Stimulated activated CD8-positive, alpha-beta memory T cell treated with anti-CD3 and anti-CD28 coated beads, Interleukin-4, amount 100 ng/mL, for 24 hours (primary cell): ENCODE data around the gene RPF1.
"Not testable (repeated sequence)": the region's sequence is repeated elsewhere in the genome, so short reads cannot be mapped to it uniquely, and the experiment has no call there.

Experiments
- DNase-seq: peaks from one replicate; pipeline ENCODE4 v3.0.0-alpha.2; 2020; ENCODE audit warnings: low read depth

The RPF1 gene, protein sequence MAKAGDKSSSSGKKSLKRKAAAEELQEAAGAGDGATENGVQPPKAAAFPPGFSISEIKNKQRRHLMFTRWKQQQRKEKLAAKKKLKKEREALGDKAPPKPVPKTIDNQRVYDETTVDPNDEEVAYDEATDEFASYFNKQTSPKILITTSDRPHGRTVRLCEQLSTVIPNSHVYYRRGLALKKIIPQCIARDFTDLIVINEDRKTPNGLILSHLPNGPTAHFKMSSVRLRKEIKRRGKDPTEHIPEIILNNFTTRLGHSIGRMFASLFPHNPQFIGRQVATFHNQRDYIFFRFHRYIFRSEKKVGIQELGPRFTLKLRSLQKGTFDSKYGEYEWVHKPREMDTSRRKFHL

DNA sequence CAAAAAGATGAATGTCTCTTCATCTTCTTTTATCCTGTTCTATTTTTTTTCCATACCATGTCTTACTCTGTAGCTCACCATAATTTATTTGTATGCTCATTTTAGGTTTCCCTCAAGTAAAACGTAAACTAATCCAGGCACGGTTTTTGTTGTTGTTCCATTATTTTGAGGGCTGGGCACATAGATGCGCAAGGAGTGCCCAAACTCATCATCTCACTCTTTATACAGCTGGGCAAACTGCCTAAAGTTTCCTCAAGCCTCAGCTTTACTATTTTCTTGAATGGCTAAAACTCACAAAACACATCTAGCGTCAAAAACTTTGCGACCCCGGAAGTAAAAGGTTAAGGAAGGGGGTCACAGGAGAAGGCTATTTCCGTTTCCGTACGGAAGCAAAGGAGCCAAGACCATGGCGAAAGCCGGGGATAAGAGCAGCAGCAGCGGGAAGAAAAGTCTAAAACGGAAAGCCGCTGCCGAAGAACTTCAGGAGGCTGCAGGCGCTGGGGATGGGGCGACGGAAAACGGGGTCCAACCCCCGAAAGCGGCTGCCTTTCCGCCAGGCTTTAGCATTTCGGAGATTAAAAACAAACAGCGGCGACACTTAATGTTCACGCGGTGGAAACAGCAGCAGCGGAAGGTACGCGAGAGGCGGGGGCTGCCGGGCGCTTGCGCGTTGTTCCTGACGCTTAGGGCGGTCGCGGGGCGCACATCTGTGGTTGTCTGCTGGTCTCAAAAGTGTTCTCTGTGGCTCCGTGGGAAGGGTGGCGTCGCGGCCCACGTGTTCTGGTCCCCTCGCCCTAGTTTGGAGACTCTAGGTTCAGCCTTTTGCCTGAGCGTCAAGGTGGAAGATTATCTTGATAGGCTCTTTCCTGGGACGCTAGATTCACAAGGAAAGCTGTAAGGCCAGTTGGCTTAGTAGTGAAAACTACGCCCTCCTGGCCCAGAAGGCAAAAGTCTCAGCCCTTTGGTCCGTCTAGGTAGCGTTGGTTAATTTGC is at the start of gene RPF1:
RPF1 (plus strand) TSS at position 391 of the 993 bp plus-strand sequence; CDS start at position 407, 16 bp downstream.
- DNase-seq = peak; percentile 73

GRCh38 chr1:84430546-84430945 is 48.5 kb upstream of the RPF1 start:
- no peak for DNase-seq

GRCh38 chr1:84433258-84434080 is 45.6 kb upstream of the RPF1 start:
- peak; percentile 17 for DNase-seq

DNA sequence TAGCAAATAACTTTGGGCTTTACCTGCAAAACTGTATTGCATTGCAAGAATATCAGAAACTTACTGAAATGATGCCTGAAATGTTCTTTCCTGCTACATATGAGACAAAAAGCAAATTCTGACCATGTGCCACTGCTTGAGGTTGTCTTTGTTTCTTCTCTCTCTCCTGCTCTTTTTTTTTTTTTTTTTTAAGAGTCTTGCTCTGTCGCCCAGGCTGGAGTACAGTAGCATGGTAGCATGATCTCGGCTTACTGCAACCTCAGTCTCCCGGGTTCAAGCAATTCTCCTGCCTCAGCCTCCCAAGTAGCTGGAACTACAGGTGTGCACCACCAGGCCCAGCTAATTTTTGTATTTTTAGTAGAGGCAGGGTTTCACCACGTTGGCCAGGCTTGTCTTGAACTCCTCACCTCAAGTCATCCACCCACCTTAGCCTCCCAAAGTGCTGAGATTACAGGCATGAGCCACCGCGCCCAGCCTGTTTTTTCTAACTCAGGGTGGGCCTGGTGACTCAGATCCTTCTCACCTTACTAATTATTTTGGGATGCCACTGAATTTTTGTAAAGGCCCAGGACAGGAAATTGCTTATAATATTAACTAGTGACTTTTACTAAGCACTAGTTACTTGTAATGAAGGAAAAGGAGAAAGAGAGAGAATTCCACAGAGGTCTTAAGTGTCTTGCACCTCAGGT is 44.8 kb upstream of the RPF1 start:
- no peak for DNase-seq

DNA sequence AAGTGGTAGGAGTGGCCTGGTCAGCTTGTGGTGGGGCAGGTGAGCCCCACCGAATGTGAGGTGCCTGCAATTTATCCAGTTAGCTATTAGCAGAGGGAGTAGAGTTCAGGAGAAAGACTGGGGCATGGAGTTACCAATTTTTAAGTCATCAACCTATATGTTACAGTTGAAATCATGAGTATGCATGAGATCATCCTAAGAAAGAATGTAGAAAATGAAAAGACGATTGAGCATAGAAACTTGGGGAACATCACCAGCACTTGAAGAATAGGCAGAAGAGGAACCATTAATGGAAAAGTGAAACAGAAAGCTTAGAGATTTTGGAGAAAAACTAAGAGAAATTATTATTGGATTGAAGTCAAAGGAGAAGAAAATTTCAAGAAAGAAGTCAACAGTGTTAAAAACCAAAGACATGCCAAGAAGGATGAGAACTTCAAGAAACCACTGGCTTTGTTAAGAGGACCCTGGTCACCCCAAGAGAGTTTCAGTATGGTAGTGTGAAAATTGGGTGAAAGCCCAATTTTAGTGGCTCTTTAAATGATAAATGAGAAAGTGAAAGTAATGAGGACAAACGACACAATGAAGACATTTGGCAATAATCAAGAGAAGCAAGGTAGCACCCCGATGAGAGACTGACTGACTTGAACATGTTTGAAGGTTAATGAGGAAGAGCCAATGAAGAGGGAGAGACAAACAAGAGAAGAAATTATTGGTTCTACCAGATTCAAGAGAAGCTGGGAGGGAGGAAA is 44.1 kb upstream of the RPF1 start:
- DNase-seq = no peak

DNA sequence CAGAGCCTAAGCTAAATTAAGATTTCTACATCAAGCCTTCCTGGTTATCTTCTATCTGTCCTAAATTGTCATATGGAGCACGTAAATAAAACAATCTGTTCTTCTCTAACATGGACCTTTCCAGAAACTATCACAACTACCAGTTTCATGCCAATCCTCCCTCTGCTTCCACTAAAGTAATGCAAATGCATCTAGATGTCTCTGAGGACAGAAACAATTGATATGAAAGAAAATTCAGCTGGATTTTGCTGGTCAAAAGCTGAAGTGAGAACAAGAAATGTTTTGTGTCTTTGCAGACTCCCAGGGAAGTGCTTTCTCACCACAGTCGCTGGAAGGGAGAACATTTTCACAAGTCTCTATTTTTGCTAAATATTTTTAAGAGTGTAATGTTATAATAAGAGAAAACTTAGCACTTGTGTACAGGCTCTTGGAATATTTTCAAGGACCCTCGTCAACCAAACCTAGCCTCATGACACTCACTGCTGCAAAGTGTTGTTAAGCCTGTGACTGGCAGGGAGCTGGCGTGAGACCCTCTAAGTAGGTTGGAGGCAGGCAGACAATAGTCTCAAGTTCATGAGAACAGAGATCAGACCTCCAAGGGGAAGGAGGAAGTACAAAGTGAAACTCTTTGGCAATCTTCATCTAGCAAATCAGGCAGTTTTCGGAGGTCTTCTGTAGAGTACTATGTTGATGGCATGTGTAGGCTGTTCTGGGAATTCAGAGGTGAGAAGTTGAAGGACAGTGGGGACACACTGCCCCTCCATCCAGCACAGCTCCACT is 42.0 kb upstream of the RPF1 start:
- no peak for DNase-seq

- no peak for DNase-seq
These were observed 36.8 kb upstream of the RPF1 start for GRCh38 chr1:84442256-84442655.

DNA sequence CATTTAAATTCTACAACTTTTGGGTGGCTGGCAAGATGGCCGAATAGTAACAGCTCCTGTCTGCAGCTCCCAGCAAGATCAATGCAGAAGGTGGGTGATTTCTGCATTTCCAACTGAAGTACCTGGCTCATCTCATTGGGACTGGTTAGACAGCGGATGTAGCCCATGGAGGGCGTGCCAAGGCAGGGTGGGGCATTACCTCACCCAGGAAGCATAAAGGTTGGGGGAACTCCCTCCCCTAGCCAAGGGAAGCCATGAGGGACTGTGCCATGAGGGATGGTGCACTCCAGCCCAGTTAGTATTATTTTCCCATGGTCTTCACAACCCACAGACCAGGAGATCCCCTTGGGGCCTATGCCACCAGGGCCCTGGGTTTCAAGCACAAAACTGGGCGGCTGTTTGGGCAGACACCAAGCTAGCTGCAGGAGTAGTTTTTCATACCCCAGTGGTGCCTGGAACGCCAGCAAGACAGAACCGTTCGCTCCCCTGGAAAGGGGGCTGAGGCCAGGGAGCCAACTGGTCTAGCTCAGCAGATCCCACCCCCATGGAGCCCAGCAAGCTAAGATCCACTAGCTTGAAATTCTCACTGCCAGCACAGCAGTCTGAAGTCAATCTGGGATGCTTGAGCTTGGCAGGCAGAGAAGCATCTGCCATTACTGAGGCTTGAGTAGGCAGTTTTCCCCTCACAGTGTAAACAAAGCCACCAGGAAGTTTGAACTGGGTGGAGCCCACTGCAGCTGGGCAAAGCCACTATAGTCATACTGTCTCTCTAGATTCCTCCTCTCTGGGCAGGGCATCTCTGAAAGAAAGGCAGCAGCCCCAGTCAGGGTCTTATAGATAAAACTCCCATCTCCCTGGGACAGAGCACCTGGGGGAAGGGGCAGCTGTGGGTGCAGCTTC is 36.1 kb upstream of the RPF1 start:
- not testable (repeated sequence) for DNase-seq

GRCh38 chr1:84448704-84449103 is 30.4 kb upstream of the RPF1 start:
- DNase-seq = not testable (repeated sequence)

GRCh38 chr1:84450910-84451309 is 28.2 kb upstream of the RPF1 start:
- DNase-seq = no peak

GRCh38 chr1:84452436-84452835 is 26.6 kb upstream of the RPF1 start:
- no peak for DNase-seq

DNA sequence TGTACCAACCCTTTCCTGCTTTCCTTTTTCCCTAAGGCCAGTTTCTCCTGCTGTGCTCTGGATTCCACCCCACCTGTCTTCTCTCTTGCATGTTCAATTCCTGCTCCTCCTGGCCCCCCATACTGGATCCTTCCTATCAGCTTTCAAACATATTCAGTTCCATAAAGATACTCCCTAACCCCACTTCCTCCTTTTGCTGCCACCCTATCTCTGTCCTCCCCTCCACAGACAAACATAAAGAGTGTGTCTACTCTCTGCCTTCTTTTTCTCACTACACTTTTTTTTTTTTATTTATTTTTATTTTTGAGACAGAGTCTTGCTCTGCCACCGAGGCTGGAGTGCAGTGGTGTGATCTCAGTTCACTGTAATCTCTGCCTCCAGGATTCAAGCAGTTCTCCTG is 16.9 kb upstream of the RPF1 start:
- no peak for DNase-seq

GRCh38 chr1:84467298-84467697 is 11.8 kb upstream of the RPF1 start:
- no peak for DNase-seq

DNA sequence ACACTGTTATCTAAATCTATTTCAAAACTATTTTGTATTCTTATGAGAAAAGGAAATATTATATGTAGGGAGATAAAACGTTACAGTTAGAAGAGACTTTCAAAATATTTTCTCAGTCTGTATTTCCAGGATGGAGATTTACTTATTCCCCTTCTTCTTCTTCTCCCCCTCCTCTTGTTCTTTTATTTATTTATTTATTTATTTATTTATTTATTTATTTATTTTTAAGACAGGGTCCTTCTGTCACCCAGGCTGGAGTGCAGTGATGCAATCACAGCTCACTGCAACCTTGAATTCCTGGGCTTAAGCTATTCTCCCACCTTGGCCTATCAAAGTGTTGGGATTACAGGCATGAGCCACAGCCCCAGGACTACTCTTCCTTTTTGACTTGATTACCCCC is 2.8 kb upstream of the RPF1 start:
- DNase-seq = no peak

GRCh38 chr1:84479998-84480397 is 932 bp downstream of the RPF1 start:
- DNase-seq = no peak

DNA sequence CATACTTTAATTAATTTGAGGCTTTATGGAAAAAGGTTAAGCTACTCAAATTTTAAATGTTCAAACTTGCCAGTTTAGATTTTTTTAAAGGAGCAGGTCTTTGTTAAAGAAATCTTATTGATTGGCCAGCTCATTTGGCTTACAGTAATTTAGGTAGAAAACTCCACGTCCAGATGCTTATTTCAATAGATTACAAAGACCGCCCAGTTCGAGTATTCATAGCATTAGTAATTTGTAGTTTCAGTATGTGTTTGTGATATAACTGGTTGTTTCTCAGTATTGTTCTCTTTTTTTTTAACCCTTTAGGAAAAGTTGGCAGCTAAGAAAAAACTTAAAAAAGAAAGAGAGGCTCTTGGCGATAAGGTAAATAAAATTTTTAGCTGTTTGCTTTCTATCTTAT is 1.6 kb downstream of the RPF1 start:
- DNase-seq = no peak

DNA sequence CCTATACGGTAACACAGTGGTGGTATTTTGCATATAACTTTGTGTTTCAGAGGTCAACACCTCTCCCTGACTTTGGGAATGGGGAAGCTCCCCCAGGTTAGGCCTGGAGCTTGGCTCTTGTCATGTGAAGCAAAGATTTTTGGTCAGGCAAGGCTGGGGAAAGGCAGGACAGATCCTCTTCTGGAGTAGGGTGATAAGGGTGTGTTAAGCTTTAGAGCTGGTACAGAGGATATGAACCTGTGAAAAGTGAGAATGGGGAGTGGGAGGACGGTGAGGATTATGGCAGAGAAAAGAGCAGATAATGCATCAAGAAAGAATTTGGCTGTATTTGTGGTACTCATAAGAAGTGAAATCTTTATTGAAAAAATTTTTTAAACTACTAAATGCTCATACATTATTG is 2.3 kb downstream of the RPF1 start:
- DNase-seq = no peak

GRCh38 chr1:84488107-84488506 is 9.0 kb downstream of the RPF1 start:
- DNase-seq = no peak

DNA sequence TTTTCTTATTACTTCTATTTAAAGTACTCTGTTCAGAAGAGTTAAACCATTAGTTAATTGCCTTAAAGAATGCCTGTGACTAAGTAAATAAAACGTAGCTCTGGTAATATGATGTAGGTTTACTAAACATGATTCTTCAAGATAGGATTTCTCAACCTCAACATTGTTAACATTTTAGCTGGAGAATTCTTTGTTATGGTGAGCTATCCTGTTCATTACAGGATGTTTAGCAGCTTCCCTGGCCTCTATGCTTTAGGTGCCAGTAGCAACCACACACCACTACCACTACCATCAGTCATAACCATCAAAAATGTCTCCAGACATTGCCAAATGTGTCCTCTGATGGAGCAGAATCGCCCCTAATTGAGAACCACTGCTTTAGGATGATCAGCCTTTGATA is 10.7 kb downstream of the RPF1 start:
- no peak for DNase-seq
